ENCODE results near the gene SHANK2.

The SHANK2 gene

DNA sequence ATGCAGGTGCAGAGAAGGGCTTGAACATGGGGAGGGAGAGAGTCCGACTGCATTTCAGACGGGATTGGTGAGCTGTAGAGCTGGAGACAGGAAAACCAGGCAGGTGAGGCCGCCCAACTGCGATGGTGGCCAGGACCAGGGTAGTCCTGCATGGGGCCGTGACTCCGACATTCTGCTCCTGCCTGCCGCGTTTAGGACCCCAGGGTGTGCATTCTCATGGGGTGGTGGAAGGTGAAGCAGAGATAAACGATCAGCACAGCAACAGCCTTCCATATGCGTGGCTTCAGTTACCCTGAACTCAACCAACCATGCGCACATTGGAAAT is 29.3 kb downstream of the SHANK2 start:
- Histone ChIP-seq H2BK12ac (ENCODE audit: low read length) (no peak overlapping the region), H2BK120ac (ENCODE audit: low read depth, low read length) (no peak overlapping the region), H2BK15ac (ENCODE audit: low read length) (no peak overlapping the region), H2AK5ac (ENCODE audit: low read depth, low read length) (peak overlapping the region; percentile 68), H3K4ac (ENCODE audit: low read length) (no peak overlapping the region), H3K79me1 (ENCODE audit: low read depth, low read length) (no peaks in the 10 kb centered on the region), H2AFZ (ENCODE audit: low read length) (no peak overlapping the region), H2BK5ac (ENCODE audit: low read length) (no peak overlapping the region), H3K36me3 (replicated peaks in 1 of 2; ENCODE audit: control insufficient read depth in 2 of 2, insufficient read depth in 2 of 2, low read length in 2 of 2) (no peaks in the 10 kb centered on the region), H3K18ac (ENCODE audit: low read length) (peak overlapping the region; percentile 58), H4K91ac (ENCODE audit: low read depth, low read length, poor library complexity) (no peak overlapping the region), H3K9ac (ENCODE audit: low read depth, low read length, poor library complexity) (no peak overlapping the region), H3K4me1 (ENCODE audit: control insufficient read depth in 2 of 2, insufficient read depth in 1 of 2, low read depth in 1 of 2, low read length in 2 of 2) (no peaks in the 10 kb centered on the region), H3K23ac (ENCODE audit: low read depth, low read length, poor library complexity) (no peak overlapping the region), H3K14ac (ENCODE audit: low read length) (peak overlapping the region; percentile 72), H4K8ac (ENCODE audit: low read depth, low read length) (peak overlapping the region; percentile 74), H3K27me3 (ENCODE audit: control insufficient read depth in 3 of 3, insufficient read depth in 3 of 3, low read depth in 1 of 3, low read length in 3 of 3) (peaks cover 0 to 2% (median 0%) of the 10 kb centered on the region in 3 experiments), H3K9me3 (replicated peaks in 1 of 2; ENCODE audit: control insufficient read depth in 2 of 2, insufficient read depth in 1 of 2, low read depth in 1 of 2, low read length in 2 of 2) (peaks cover 0 to 3% of the 10 kb centered on the region in 2 donors), H3K4me2 (ENCODE audit: insufficient read depth, low read length, poor library complexity, severe bottlenecking) (no peak overlapping the region), H3K27ac (replicated peaks; ENCODE audit: low read length) (no peak overlapping the region), H3K4me3 (ENCODE audit: low read length in 2 of 2) (peak overlapping the region in 1 of 2 donors; percentile 59)
- no CpG with 5 or more reads among the region's 11 CpGs for WGBS, 2 donors (ENCODE audit: extremely low coverage in 2 of 2, insufficient read length in 2 of 2, insufficient replicate concordance in 1 of 2)
- DNase-seq (ENCODE audit: low spot score), result no peak

DNA sequence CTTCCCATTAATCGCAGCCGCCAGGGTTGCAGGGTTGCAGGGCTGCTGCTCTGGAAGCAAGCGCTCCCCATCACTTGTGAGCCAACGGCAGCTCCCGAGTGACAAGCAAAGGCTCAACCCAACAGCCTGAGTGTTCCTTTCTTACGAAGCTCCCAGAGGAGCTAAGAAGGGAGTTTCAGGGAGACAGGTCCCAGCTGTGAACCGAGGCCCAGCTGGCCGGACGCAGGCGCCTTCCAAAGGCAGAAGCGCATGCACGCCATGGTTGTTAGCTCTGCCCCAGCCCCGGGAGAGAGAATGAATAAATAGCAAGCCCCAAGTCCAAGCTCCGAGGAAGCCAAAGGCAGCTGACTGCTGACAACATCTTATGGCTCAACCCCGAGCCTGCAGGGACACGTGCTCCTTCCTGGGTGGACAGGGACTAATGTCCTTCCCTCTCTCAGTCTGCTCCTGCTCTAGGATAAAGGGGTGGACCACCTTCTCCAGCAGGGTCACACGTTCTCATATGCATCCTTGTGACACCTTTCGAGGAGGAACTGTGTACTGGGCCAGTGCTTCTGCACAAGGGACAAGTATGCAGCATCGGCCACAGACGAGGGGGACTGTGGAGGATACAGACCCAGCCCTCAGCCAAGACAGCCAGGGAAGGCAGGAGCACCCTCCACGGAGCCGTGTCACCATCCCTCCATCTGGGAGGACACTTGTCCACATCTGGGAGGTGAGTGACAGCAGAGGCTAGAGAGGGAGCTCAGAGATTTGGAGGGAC is 29.9 kb downstream of the SHANK2 start:
- Histone ChIP-seq H4K91ac (ENCODE audit: low read depth, low read length, poor library complexity) (no peak overlapping the region), H2BK15ac (ENCODE audit: low read length) (peak overlapping the region; percentile 30), H2AK5ac (ENCODE audit: low read depth, low read length) (peak overlapping the region; percentile 68), H3K4me2 (ENCODE audit: insufficient read depth, low read length, poor library complexity, severe bottlenecking) (no peak overlapping the region), H2BK120ac (ENCODE audit: low read depth, low read length) (no peak overlapping the region), H3K14ac (ENCODE audit: low read length) (peak overlapping the region; percentile 72), H3K4me3 (ENCODE audit: low read length in 2 of 2) (peak overlapping the region in 1 of 2 donors; percentile 59), H2BK5ac (ENCODE audit: low read length) (no peak overlapping the region), H3K9ac (ENCODE audit: low read depth, low read length, poor library complexity) (no peak overlapping the region), H3K27ac (replicated peaks; ENCODE audit: low read length) (no peak overlapping the region), H3K27me3 (ENCODE audit: control insufficient read depth in 3 of 3, insufficient read depth in 3 of 3, low read depth in 1 of 3, low read length in 3 of 3) (peaks cover 0 to 2% (median 0%) of the 10 kb centered on the region in 3 experiments), H3K36me3 (replicated peaks in 1 of 2; ENCODE audit: control insufficient read depth in 2 of 2, insufficient read depth in 2 of 2, low read length in 2 of 2) (no peaks in the 10 kb centered on the region), H2BK12ac (ENCODE audit: low read length) (peak overlapping the region; percentile 42), H4K8ac (ENCODE audit: low read depth, low read length) (no peak overlapping the region), H2AFZ (ENCODE audit: low read length) (no peak overlapping the region), H3K4ac (ENCODE audit: low read length) (no peak overlapping the region), H3K79me1 (ENCODE audit: low read depth, low read length) (no peaks in the 10 kb centered on the region), H3K9me3 (replicated peaks in 1 of 2; ENCODE audit: control insufficient read depth in 2 of 2, insufficient read depth in 1 of 2, low read depth in 1 of 2, low read length in 2 of 2) (peaks cover 0 to 3% of the 10 kb centered on the region in 2 donors), H3K23ac (ENCODE audit: low read depth, low read length, poor library complexity) (peak overlapping the region; percentile 58), H3K18ac (ENCODE audit: low read length) (peak overlapping the region; percentile 57), H3K4me1 (ENCODE audit: control insufficient read depth in 2 of 2, insufficient read depth in 1 of 2, low read depth in 1 of 2, low read length in 2 of 2) (no peaks in the 10 kb centered on the region)
- WGBS, 2 donors (ENCODE audit: extremely low coverage in 2 of 2, insufficient read length in 2 of 2, insufficient replicate concordance in 1 of 2), result no CpG with 5 or more reads among the region's 22 CpGs
- no peak for DNase-seq (ENCODE audit: low spot score)

DNA sequence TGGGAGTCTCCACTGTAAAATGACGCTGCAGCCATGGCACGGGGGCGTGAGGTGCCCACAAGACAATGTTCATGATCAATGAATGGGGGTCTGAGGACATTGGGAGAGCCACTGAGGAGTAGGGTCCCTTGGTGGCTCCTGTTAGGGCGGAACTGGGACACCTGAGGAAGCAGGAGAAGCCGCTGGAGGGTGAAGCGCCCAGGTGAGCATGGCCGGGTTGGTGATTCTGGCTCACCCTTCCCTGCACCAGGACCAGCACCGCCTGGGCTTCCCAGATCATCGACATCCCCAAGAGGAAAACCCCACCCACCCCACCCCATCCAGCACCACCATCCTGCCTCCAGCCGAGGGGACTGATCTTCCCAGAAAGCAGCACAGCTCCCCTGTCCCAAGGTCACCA is 30.6 kb downstream of the SHANK2 start:
- WGBS, 2 donors (ENCODE audit: extremely low coverage in 2 of 2, insufficient read length in 2 of 2, insufficient replicate concordance in 1 of 2), result no CpG with 5 or more reads among the region's 10 CpGs
- H3K36me3 ChIP-seq (replicated peaks in 1 of 2; ENCODE audit: control insufficient read depth in 2 of 2, insufficient read depth in 2 of 2, low read length in 2 of 2), result no peaks in the 10 kb centered on the region

DNA sequence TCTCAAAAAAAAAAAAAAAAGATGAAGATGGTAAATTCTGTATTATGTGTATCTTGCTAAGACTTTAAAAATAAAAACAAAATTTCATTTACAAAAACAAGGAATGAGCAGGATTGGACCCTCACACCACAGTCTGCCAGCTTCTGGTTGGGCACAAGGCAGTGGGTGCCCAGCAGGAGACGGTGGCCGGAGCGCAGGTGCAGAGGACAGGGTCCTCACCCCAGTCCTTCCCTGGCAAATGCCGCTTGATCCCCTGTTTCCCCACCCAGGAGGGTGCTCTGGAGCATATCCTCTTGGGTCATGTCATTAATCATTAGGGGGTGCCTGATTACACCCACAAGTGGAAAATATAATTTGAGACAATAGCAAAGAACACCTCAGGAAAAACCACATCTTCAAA is 31.2 kb downstream of the SHANK2 start:
- H3K9ac ChIP-seq (ENCODE audit: low read depth, low read length, poor library complexity), result no peak overlapping the region
- H3K23ac ChIP-seq (ENCODE audit: low read depth, low read length, poor library complexity), result no peak overlapping the region
- H3K9me3 ChIP-seq (replicated peaks in 1 of 2; ENCODE audit: control insufficient read depth in 2 of 2, insufficient read depth in 1 of 2, low read depth in 1 of 2, low read length in 2 of 2), result peaks cover 0 to 3% of the 10 kb centered on the region in 2 donors
- H2AFZ ChIP-seq (ENCODE audit: low read length), result no peak overlapping the region
- no peak overlapping the region for H2BK120ac ChIP-seq (ENCODE audit: low read depth, low read length)
- H3K36me3 ChIP-seq (replicated peaks in 1 of 2; ENCODE audit: control insufficient read depth in 2 of 2, insufficient read depth in 2 of 2, low read length in 2 of 2), result no peaks in the 10 kb centered on the region
- H3K4ac ChIP-seq (ENCODE audit: low read length), result no peak overlapping the region
- H3K14ac ChIP-seq (ENCODE audit: low read length), result no peak overlapping the region
- H2BK15ac ChIP-seq (ENCODE audit: low read length), result no peak overlapping the region
- no peak for DNase-seq (ENCODE audit: low spot score)
- H3K4me2 ChIP-seq (ENCODE audit: insufficient read depth, low read length, poor library complexity, severe bottlenecking), result no peak overlapping the region
- H3K79me1 ChIP-seq (ENCODE audit: low read depth, low read length), result no peaks in the 10 kb centered on the region
- no peak overlapping the region for H2AK5ac ChIP-seq (ENCODE audit: low read depth, low read length)
- no peak overlapping the region for H4K8ac ChIP-seq (ENCODE audit: low read depth, low read length)
- no peak overlapping the region for H2BK12ac ChIP-seq (ENCODE audit: low read length)
- no peak overlapping the region for H3K27ac ChIP-seq (replicated peaks; ENCODE audit: low read length)
- H2BK5ac ChIP-seq (ENCODE audit: low read length), result no peak overlapping the region
- no peak overlapping the region for H3K18ac ChIP-seq (ENCODE audit: low read length)
- H3K27me3 ChIP-seq (ENCODE audit: control insufficient read depth in 3 of 3, insufficient read depth in 3 of 3, low read depth in 1 of 3, low read length in 3 of 3), result peaks cover 0 to 2% (median 0%) of the 10 kb centered on the region in 3 experiments
- H3K4me1 ChIP-seq (ENCODE audit: control insufficient read depth in 2 of 2, insufficient read depth in 1 of 2, low read depth in 1 of 2, low read length in 2 of 2), result no peaks in the 10 kb centered on the region
- WGBS, 2 donors (ENCODE audit: extremely low coverage in 2 of 2, insufficient read length in 2 of 2, insufficient replicate concordance in 1 of 2), result no CpG with 5 or more reads among the region's 4 CpGs
- H4K91ac ChIP-seq (ENCODE audit: low read depth, low read length, poor library complexity), result no peak overlapping the region
- no peak overlapping the region for H3K4me3 ChIP-seq (ENCODE audit: low read length in 2 of 2)

More for the DNA sequence above, 30.6 kb downstream of the SHANK2 start:
- H2BK5ac ChIP-seq (ENCODE audit: low read length), result no peak overlapping the region
- H2AK5ac ChIP-seq (ENCODE audit: low read depth, low read length), result peak overlapping the region; percentile 74
- H3K9me3 ChIP-seq (replicated peaks in 1 of 2; ENCODE audit: control insufficient read depth in 2 of 2, insufficient read depth in 1 of 2, low read depth in 1 of 2, low read length in 2 of 2), result peaks cover 0 to 3% of the 10 kb centered on the region in 2 donors
- H2BK120ac ChIP-seq (ENCODE audit: low read depth, low read length), result no peak overlapping the region
- no peak overlapping the region for H3K4me3 ChIP-seq (ENCODE audit: low read length in 2 of 2)
- H3K9ac ChIP-seq (ENCODE audit: low read depth, low read length, poor library complexity), result no peak overlapping the region
- peak overlapping the region; percentile 22 for H3K18ac ChIP-seq (ENCODE audit: low read length)
- no peak overlapping the region for H2BK15ac ChIP-seq (ENCODE audit: low read length)
- H2AFZ ChIP-seq (ENCODE audit: low read length), result no peak overlapping the region
- no peak overlapping the region for H3K27ac ChIP-seq (replicated peaks; ENCODE audit: low read length)
- no peak overlapping the region for H3K23ac ChIP-seq (ENCODE audit: low read depth, low read length, poor library complexity)
- no peaks in the 10 kb centered on the region for H3K4me1 ChIP-seq (ENCODE audit: control insufficient read depth in 2 of 2, insufficient read depth in 1 of 2, low read depth in 1 of 2, low read length in 2 of 2)
- no peak overlapping the region for H2BK12ac ChIP-seq (ENCODE audit: low read length)
- no peak overlapping the region for H4K91ac ChIP-seq (ENCODE audit: low read depth, low read length, poor library complexity)
- H3K4ac ChIP-seq (ENCODE audit: low read length), result no peak overlapping the region
- no peak overlapping the region for H3K4me2 ChIP-seq (ENCODE audit: insufficient read depth, low read length, poor library complexity, severe bottlenecking)
- H3K14ac ChIP-seq (ENCODE audit: low read length), result no peak overlapping the region
- no peak overlapping the region for H4K8ac ChIP-seq (ENCODE audit: low read depth, low read length)
- H3K27me3 ChIP-seq (ENCODE audit: control insufficient read depth in 3 of 3, insufficient read depth in 3 of 3, low read depth in 1 of 3, low read length in 3 of 3), result peaks cover 0 to 2% (median 0%) of the 10 kb centered on the region in 3 experiments
- no peaks in the 10 kb centered on the region for H3K79me1 ChIP-seq (ENCODE audit: low read depth, low read length)
- DNase-seq (ENCODE audit: low spot score), result no peak
